Stimulated activated CD8-positive, alpha-beta memory T cell treated with anti-CD3 and anti-CD28 coated beads, Interleukin-4, amount 100 ng/mL, for 24 hours (primary cell): ENCODE measurements around the gene TTC21B.

Experiments
- DNase-seq: peaks from one replicate; pipeline ENCODE4 v3.0.0-alpha.2; 2020; ENCODE audit warnings: low read depth

The TTC21B gene

DNA sequence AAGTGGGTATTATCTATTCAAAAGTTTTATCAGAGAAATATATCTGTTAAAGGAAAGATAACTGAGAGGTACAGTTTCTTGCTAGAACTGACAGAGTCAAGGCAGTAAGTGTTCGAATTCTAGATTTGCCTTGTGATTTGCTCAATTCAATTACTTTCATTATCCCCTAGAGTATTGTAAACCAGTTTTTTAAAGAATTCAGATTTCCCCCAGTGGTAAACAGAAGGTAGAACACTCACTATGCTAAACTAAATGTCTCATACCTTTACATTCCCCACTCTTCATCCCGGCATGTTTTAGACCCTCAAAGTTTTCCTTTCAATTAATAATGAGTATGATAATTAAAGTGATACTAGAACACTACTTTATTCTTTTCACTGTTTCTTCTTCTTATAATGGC, 28.6 kb downstream of the TTC21B start:
- DNase-seq = no peak

DNA sequence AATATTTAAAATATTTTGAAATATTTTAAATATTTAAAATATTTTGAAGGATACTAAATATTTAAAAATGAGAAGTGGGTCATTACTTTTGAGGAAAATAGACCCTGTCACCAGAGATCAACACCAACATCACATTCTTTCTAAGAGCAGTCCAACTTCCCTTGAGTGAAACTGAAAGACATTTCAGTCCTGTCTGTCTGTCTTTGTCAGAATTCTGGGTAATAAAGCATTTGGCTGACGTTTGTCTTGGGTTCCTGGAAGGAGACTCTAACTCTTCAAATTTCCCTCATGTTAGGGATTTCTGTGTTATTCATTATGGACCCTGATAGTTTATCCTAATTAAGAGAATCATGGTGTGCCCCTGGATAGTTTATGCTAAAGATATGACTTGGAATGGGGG, 32.8 kb downstream of the TTC21B start:
- no peak for DNase-seq

DNA sequence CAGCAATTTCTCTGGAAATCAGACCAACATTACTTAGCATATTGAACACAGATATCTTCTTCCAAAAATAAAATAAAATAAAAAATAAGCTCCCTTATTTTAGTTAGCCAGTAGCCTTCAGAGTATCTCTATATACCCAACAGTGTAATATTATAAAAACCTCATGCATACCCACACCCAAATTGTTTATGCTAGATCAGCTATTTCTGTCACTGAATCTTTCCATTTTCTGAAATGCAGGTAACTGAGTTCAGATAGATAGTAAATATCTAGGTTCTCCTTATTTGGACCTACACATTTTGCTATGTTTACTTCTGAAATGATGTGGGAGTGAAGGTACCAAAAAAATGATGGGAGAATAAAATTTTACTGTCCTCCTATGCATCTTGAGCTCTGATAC, 39.9 kb downstream of the TTC21B start:
- no peak for DNase-seq

DNA sequence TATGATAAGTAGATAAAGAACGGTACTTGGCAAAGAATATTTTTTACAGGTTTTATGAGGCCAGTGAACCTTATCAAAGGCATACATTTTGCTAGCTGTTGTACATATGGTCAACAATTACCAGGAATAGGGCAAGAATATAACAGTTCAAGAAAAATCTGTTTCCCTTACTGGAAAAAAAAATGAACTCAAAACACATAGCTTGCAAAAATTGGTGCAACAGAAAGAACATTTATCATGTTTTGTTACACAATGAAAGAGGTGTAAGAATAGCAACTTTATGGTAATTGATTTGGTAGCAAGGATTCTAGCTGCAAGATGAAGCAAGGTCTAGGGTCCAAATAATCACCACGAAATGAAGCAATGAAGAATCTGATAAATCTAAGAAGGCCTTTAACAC, 41.6 kb downstream of the TTC21B start:
- DNase-seq = no peak

DNA sequence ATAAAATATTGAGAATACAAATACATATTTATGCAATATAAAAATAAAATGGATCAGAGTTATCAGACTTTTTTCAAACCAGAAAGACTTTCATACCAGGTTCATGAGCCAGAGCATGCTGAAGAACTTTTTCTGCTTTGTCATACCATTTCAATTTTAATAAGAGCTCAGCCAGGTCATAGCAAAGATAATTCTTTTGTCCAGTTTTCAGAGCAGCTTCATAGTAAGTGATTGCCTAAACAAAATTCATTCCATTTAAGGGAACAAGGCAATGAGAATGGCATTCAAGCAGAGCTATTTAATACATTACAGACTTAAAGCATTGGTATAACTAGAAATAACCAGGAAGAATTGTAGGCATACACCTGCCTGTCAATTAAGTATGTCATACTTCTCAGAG, 42.3 kb downstream of the TTC21B start:
- no peak for DNase-seq

DNA sequence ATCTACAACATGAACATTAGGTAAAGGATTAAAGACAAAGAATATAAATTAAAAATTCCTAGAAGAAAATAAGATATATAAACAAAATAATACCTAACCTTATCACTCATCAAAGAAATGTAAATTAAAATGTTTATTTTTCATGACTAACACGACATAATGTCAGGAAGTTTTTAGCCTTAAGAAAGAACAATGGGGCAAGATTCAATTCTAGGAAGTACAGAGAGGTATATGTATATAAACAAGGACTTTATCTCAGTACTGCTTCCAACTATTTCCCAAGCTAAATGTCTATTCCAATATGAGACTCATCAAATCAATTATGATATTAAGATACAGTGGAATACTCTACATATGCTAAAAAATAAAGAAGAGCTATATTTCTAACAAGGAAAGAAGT, 44.1 kb downstream of the TTC21B start:
- DNase-seq = no peak

DNA sequence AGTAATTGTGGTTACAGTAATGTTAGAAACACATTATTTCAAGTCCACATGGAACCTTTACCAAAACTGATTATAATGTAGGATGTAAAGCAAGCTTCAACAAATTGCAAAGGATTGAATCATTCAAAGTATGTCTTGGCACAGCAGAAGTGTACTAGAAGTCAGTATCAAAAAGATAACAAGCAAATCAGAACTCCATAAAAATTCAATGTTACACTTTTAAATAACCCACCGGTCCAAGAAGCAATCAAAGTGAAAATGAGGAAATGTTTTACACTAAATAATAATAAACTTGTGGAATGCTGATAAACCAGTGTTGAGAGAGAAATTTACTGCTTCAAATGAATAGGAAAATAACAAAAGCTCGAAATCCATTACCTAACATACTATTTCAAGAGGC, 47.7 kb downstream of the TTC21B start:
- DNase-seq = no peak

DNA sequence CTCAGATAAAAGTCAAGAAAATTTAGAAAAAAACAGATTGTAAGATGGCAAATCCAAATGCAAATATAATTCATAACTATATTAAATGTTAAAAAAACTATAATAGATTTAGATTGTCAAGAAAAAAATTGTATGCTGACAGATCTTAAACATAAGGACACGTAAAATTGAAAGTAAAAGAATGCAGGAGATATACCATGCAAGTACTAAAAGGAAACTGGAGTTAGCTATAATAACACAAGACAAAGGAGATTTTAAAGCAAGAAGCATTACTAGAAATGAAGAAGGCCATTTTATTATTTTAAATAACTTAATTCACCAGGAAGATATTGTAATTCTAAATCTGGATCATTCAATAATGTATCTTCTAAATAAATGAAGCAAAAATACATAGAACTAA, 48.3 kb downstream of the TTC21B start:
- no peak for DNase-seq

DNA sequence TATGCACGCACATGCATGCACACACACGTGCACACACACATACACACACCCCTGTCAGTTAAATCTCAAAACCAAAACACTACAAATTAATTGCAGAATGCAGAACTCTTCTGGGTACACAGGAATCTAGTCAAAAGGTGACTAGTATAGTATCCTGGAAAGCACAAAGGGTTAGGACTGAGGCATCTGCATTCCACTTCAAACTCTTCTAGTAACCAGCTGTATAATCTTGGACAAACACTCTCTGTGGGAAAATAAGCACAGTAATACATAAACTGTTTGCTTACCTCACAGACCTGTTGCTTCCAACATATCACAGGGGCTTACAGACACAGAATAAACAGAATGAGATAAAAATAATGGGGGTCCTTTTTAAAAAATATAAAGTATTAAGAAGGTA, 49.1 kb downstream of the TTC21B start:
- DNase-seq = no peak

DNA sequence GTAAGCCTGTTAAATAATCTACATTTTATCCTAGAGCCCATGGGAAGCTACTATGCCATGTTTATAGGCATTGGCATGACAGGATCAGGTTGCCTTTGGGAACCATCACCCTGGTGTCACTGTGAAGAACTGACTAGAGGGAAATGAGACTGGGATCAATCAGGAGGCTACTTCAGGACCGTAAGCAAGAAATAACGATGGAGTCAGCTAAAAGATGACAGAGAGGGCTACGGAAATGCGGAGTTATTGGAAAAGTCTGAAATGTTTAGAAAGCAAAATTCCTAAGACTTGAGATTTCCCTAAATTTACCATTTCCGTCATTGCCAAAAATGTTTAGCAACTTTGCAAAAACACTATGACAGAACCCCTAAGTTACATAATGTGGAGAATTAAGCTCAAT, 50.2 kb downstream of the TTC21B start:
- no peak for DNase-seq

DNA sequence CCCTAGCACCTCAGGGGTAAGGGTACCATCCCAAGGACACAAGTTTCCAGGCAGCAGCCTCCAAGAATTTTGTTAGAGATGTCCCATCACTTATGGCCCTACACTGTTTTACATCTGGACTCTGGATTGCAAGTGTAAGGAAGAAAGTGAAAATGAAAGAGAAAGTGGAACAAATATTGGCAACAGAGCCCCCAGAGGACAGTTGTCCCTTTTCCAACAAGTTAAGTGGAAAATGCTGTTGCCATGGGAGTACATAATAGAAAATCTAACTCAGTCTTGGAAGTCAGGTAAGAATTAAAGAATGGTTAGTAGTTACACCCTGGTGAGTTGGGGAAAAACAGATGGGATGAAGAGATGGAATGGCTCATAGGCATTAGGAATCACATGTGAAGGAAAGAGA, 50.6 kb downstream of the TTC21B start:
- DNase-seq = no peak

DNA sequence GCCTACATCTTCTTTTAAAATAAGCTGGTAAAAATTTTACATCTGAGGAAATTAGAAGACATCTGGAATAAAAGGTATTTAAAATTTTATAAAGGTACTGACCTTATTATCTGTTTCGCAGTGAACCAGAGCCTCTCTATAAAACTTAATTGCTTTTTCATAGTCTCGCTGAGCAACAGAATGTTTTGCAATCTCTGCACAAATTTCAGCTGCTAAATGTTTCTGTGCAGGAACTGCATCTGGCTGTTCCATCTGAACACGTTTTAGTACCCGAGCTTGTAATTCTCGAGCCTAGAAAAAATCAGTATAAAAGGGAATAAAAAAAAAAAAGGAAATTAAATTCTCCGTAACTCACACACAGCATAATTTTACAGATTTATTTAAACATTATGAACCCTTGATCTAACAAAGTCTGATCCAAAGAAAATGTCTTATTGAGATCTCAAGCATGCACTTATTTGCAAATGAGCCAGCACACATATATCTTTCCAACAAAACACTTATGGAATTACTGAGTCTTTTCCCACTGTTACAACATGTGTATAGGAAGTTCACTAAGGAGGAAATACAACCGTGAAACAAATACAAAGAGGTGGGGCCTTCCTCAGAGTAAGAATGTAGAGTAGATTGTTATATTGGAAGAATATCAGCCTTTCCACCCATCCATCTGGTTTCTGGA, 51.8 kb downstream of the TTC21B start:
- DNase-seq = no peak

DNA sequence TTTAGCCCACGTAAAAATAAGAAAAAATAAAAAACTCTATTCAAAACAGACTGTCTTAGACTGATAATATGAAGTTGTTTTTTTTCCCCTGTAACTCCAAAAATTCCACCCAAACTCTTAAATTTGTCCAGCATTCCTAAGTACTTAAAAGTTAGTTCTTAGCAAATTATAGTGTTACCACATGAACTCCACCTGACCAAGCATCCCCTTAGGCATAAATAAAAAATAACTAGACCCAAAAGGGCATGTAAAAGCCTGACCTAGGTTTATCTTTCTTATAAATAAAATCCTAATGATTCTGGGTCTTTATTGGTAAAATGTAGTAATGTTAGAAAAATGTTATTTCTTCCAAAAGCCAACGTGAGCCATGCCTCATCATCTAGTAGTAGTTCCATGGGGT, 54.3 kb downstream of the TTC21B start:
- no peak for DNase-seq

DNA sequence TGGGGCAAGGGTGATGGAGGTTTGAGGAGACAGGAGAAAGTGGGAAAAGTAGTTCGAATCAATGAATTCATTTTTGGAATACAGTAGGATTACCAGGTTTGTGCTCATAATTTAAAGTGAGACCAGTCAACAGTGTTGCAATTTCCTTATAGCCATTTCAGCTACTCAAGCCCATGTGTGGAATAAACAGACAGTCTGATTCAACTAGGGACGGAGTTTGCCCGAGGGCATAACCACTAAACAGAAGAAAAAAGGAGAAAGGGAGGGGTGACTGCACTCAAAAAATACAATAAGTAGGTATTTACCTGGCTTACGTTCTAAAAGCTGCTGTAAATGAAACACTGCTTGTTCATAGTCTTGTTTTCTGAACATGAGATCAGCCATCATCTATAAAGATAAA, 55.2 kb downstream of the TTC21B start:
- DNase-seq = no peak

DNA sequence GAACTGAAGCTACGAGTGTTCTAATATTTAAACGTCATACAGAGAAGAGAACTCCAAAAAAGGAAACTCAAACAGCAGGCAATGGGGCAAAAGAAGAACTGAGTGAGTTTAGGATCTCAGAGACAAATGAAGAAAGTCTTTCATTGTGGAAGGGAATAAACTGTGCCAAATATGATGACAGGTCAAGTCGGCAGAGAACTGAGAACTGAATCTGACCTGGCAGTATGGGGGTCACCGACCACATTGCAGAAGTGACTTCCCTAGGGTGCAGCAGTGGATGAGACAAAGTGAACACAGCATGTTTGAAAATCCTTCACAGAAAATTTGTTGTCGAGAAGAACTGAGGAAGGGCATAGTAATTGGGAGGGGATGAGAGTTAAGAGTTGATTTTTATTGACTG, 55.9 kb downstream of the TTC21B start:
- DNase-seq = no peak

DNA sequence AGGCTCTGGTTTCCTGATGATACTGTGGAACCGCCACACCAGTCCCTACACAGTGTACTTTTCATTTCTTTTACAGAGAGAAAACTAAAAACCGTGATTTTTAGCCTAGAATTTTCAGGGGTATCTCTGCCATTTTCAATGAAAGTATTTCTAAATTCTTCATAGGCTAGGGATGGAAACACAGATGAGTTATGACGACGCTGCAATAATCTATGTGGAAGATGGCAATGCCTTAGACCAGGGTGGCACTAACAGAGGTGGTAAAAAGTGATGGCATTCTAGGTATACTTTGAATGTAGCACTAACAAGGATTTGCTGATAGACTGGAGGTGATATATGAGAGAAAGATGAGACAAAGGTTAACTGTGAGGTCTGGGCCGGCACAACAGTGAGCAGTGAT, 56.5 kb downstream of the TTC21B start:
- no peak for DNase-seq

DNA sequence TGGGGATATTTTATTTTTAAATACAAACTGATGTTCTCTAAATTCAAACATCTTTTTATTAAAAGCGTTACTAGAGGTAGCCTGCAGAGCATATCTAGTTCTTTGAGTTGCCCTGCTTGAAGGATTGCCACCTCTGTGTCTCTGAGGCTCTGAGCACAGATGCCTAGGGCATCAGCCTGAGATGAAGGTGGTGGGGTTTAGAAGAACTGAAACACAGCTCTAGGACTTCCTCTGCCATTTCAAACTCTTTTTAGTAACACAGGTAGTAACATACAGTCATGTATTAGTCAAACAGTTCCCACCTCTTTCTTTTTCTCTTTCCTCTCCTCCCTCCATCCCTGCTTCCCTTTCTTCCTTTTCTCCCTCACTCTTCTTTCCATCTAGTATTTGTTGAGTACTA, 57.6 kb downstream of the TTC21B start:
- no peak for DNase-seq

DNA sequence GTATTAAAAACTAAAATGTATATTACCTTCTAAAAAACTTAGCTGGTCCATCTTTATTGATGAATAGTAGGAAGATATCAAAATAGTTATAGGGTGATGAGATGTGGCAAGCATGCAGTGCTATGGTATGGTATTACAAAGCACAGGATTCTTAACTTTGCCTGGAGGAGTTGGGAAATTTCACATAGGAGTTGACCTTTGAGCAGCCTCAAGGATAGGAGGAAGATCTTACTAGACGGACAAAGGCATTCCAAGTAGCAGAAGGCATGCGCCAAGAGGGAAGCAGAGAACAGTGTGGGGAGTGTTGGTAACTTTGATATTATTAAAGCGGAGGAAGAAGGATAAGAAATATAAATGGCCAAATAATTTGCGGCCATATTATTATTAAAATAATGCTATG, 60.0 kb downstream of the TTC21B start:
- DNase-seq = no peak

DNA sequence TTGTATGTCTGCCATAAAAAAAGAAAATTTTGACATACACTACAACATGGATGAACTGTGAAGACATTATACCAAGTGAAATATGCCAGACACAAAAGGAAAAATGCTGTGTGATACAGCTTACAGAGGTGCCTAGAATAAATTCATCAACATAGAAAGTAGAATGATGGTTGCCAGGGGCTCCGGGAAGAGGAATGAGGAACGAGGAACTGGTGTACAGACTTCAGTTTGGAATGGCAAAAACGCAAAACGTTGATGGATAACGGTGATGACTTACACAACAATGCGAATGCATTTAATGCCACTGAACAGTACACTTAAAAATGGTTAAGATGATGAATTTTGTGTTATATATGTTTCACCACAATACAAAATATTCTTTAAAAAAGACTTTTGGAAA, 61.0 kb downstream of the TTC21B start:
- DNase-seq = no peak

DNA sequence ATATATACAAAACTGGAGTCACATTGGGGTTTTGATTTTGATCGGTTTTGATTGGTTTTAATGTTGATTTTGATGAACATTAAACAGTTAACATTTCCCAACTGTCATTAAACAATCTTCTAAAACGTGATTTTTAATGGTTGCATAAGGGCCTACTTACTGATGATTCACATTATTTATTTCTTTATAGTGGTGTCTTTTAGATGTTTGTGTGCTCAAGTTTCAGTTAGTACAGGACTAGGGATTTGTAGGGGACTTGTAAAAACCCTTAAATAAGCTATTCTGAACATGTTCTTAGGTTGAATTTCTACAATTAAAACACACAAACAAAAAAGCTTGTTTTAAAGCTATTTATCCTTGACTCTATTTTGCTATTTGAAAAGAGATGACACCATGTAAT, 61.6 kb downstream of the TTC21B start:
- no peak for DNase-seq

DNA sequence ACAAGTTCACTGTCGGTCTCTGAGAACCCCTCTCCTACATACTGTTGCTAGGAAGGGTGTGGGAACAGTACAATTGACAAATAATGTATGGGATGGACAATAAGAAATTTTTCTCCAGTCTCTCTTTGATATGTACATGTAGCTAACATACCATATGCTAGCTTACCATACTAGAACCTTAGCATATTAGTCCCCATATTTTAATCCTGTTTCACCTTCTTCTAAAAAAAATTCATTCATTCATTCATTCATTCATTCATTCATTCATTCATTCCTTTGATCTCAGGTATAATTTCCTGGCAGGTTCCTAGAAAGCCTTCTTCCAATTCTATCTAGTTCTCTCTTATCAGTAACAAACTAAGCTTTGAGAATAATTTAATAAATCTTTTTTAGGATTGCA, 62.2 kb downstream of the TTC21B start:
- no peak for DNase-seq

DNA sequence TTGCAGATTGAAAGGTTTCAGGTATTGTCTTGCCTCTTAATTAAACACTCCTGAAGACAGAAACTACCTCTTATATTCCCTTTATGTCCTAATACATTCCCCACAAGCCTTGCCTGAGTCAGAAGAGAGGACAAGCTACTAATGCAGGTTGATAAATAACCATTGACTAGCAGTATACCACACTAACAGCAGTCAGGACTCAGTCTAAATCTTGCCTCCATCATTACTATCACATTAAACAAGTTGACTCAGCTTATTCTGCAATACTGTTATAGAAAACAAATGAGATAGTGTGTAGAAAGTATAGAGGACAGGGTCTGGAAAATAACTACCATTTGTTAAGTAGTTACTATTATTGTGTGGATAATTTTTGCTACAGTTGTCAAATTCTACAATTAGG, 63.8 kb downstream of the TTC21B start:
- DNase-seq = no peak

DNA sequence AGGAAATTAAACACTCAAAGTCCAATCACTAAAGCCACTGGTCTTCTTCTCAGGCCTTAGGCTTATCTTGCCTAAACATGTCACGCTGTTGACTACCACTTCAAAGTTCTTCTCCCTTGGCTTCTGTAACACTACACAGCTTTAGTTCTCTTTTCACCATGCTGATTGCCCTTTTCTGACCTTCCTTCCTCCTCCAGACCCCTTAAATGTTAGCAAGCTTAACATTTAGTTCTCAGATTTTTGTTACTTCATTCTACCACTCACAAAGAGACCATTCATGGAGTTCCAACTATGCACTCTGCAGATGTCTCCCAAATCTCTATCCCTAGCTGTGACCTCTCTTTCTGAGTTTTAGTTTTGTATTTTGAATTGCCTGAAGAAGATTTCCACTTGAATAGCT, 64.4 kb downstream of the TTC21B start:
- no peak for DNase-seq

DNA sequence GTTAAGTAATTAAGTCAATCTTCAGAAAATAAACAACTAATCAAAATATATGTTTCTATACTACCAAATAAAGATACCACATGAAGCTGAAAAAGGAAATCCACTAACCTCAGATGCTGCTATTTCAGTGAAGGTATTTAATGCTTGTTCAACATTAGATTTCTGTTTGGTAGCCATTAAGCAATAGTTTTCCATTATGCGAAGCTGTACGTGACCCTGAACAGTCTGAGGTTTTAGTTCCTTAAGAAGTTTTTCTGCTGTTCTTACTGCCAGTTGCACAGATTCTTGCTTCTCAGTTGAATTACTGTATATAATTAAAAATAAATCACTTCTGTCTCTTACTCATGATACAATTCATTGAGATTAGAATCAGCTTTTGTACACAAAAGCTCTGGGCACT, 65.4 kb downstream of the TTC21B start:
- DNase-seq = no peak
